GM23338 (cell line): ENCODE measurements around the gene DARS2. TPM values are rescaled to one million over a fixed set of nuclear protein-coding genes. Genes with fewer than 3 reads are reported as not detected.

Experiments
- ATAC-seq: fragments of 200-7000 bp; cut with Tn5 transposase; 3 replicates; pipeline ENCODE4 v1.9.1; 2020
- DNase-seq: peaks from one replicate; pipeline ENCODE4 v3.0.0-alpha.2; 2015; ENCODE audit warnings: low spot score
- H2AFZ ChIP-seq: fragments of 200-600 bp; sonication (generic); 2 replicates; pipeline ENCODE4 v1.8.0; 2016; ENCODE audit warnings: antibody characterized with exemption, mild to moderate bottlenecking, moderate library complexity
- H3F3A ChIP-seq: fragments of 200-600 bp; sonication (generic); replicated peaks from 2 replicates; pipeline ENCODE4 v1.8.0; 2017; ENCODE audit warnings: antibody characterized with exemption, mixed run types, low read depth
- H3K27ac ChIP-seq: fragments of 200-600 bp; sonication (generic); 2 replicates; pipeline ENCODE4 v1.6.1; 2016; ENCODE audit warnings: low read depth
- H3K27me3 ChIP-seq: fragments of 200-600 bp; sonication (generic); 2 replicates; pipeline ENCODE4 v1.8.0; 2016; ENCODE audit warnings: mild to moderate bottlenecking, mixed run types, moderate library complexity; ENCODE audit not compliant: insufficient read depth
- H3K36me3 ChIP-seq: fragments of 200-600 bp; sonication (generic); 2 replicates; pipeline ENCODE4 v1.8.0; 2016; ENCODE audit warnings: mild to moderate bottlenecking; ENCODE audit not compliant: insufficient read depth
- H3K4me1 ChIP-seq: fragments of 200-600 bp; sonication (generic); 2 replicates; pipeline ENCODE4 v1.8.0; 2016; ENCODE audit warnings: mild to moderate bottlenecking, moderate library complexity; ENCODE audit not compliant: insufficient read depth
- H3K4me2 ChIP-seq: fragments of 200-600 bp; sonication (generic); 2 replicates; pipeline ENCODE4 v1.7.1; 2017; ENCODE audit warnings: mixed run types
- H3K4me3 ChIP-seq: fragments of 200-600 bp; sonication (generic); 2 replicates; pipeline ENCODE4 v1.6.1; 2016; ENCODE audit warnings: mixed run types
- H3K79me2 ChIP-seq: fragments of 200-600 bp; sonication (generic); replicated peaks from 2 replicates; pipeline ENCODE4 v1.8.0; 2017; ENCODE audit warnings: mild to moderate bottlenecking; ENCODE audit not compliant: insufficient read depth
- H3K9me2 ChIP-seq: fragments of 200-600 bp; sonication (generic); 2 replicates; pipeline ENCODE4 v1.8.0; 2017; ENCODE audit not compliant: insufficient read depth
- H4K20me1 ChIP-seq: fragments of 200-600 bp; sonication (generic); replicated peaks from 2 replicates; pipeline ENCODE4 v1.8.0; 2017; ENCODE audit warnings: mild to moderate bottlenecking; ENCODE audit not compliant: insufficient read depth
- H3K27ac Mint-ChIP-seq: 2 replicates; pipeline ENCODE4 v1.8.0; 2020; ENCODE audit warnings: inconsistent platforms, mild to moderate bottlenecking, moderate library complexity, mixed read lengths
- H3K27me3 Mint-ChIP-seq: 3 replicates; pipeline ENCODE4 v1.8.0; 2022; ENCODE audit warnings: low read depth, mild to moderate bottlenecking, moderate library complexity, mixed read lengths, inconsistent platforms; ENCODE audit not compliant: insufficient read depth, poor library complexity
- H3K36me3 Mint-ChIP-seq: 3 replicates; pipeline ENCODE4 v1.8.0; 2021; ENCODE audit warnings: low read depth, mild to moderate bottlenecking, inconsistent platforms, moderate library complexity, mixed read lengths
- H3K4me1 Mint-ChIP-seq: 3 replicates; pipeline ENCODE4 v1.8.0; 2020; ENCODE audit warnings: mild to moderate bottlenecking, inconsistent platforms, mixed read lengths
- H3K4me3 Mint-ChIP-seq: 3 replicates; pipeline ENCODE4 v1.8.0; 2021; ENCODE audit warnings: moderate library complexity, mild to moderate bottlenecking, inconsistent platforms, mixed read lengths
- H3K9me3 Mint-ChIP-seq: 3 replicates; pipeline ENCODE4 v1.8.0; 2020; ENCODE audit warnings: moderate library complexity, mild to moderate bottlenecking, inconsistent platforms, mixed read lengths
- CREB1 ChIP-seq: fragments of 250-450 bp; sonication (Bioruptor Pico); IDR thresholded peaks from 2 replicates; pipeline ENCODE4 v1.5.0; 2020; ENCODE audit warnings: low read depth, mild to moderate bottlenecking, moderate library complexity
- EZH2 ChIP-seq: fragments of 200-600 bp; sonication (generic); IDR thresholded peaks from one replicate; pipeline ENCODE4 v1.8.0; 2017; ENCODE audit warnings: antibody characterized with exemption, mild to moderate bottlenecking, low read depth; ENCODE audit not compliant: unreplicated experiment
- EZH2phosphoT487 ChIP-seq: fragments of 200-600 bp; sonication (generic); IDR thresholded peaks from one replicate; pipeline ENCODE4 v1.8.1; 2018; ENCODE audit warnings: antibody characterized with exemption; ENCODE audit not compliant: unreplicated experiment
- JUNB ChIP-seq: IDR thresholded peaks from one replicate; pipeline ENCODE4 v1.6.1; 2016; ENCODE audit warnings: antibody characterized with exemption; ENCODE audit not compliant: unreplicated experiment
- POLR2AphosphoS5 ChIP-seq: IDR thresholded peaks from 2 replicates; pipeline ENCODE4 v1.6.1; 2016; ENCODE audit warnings: antibody characterized with exemption, low read depth
- STAT1 ChIP-seq: IDR thresholded peaks from one replicate; pipeline ENCODE4 v1.6.1; 2016; ENCODE audit warnings: antibody characterized with exemption; ENCODE audit not compliant: unreplicated experiment
- ZNF114 ChIP-seq: fragments of 250-450 bp; sonication (Bioruptor Pico); IDR thresholded peaks from 2 replicates; pipeline ENCODE4 v1.5.0; 2020; ENCODE audit warnings: mild to moderate bottlenecking, moderate library complexity
- ZNF331 ChIP-seq: fragments of 250-450 bp; sonication (Bioruptor Pico); IDR thresholded peaks from 2 replicates; pipeline ENCODE4 v1.5.0; 2020; ENCODE audit warnings: low read depth, mild to moderate bottlenecking, moderate library complexity
- polyA plus RNA-seq: library from polyadenylated mRNA; unstranded; fragments of >200 nt; fragmentation: Nextera tagmentation; extraction: Ambion mirVana; gene quantifications from 2 replicates; pipeline ENCODE4 v1.2.1, GENCODE V29; 2016
- total RNA-seq: library from RNA; depleted of rRNA; stranded (reverse); fragments of >200 nt; shearing (Covaris generic); gene quantifications from 2 replicates; pipeline ENCODE4 v1.2.3, GENCODE V29; 2014
- TF ChIP-seq, protein P1 (sequence below): IDR thresholded peaks from 2 replicates; pipeline ENCODE4 v1.6.1; 2016; ENCODE audit warnings: antibody characterized with exemption
- TF ChIP-seq, protein P2 (sequence below): fragments of 250-450 bp; sonication (Bioruptor Pico); IDR thresholded peaks from 2 replicates; pipeline ENCODE4 v1.5.0; 2020; ENCODE audit warnings: mild to moderate bottlenecking, moderate library complexity

The DARS2 gene
- total and polyA plus RNA-seq, 2 experiments from 2014 or later = 18.1 to 41.1 TPM

DNA sequence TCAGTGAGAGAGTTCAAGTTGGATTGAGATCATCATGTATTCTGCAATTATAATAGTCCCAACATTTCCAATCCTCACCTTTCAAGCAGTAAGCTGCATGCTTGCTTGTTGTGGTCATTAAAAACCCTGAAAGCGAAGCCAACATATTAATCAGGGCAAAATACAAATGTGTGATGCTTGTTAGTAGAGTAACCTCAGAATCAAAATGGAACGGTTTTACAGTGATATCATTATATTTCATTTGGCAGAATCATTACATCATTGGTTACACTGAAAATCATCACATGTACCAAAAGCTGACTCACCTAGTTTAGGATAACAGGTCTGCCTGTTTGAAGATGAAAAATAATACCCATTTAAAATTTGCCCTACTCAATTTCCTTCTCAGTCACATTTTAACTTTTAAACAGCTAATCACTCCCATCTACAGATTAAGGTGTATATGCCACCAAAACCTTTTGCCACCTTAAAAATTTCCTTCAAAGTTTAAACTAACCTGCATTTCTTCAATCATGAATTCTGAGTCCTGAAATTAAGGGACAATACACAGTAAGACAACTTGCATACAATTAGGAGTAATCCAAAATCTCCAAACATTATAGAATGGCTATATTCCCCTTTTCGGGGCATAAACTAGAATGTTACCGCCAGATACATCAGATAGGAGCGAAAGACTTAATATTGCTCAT is 39.9 kb downstream of the DARS2 start (continued):
- TF ChIP-seq, protein P1, sequence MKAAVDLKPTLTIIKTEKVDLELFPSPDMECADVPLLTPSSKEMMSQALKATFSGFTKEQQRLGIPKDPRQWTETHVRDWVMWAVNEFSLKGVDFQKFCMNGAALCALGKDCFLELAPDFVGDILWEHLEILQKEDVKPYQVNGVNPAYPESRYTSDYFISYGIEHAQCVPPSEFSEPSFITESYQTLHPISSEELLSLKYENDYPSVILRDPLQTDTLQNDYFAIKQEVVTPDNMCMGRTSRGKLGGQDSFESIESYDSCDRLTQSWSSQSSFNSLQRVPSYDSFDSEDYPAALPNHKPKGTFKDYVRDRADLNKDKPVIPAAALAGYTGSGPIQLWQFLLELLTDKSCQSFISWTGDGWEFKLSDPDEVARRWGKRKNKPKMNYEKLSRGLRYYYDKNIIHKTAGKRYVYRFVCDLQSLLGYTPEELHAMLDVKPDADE = no peak
- TF ChIP-seq POLR2AphosphoS5 = no peak
- no peak for TF ChIP-seq CREB1 (CRISPR knock-in tag)

DNA sequence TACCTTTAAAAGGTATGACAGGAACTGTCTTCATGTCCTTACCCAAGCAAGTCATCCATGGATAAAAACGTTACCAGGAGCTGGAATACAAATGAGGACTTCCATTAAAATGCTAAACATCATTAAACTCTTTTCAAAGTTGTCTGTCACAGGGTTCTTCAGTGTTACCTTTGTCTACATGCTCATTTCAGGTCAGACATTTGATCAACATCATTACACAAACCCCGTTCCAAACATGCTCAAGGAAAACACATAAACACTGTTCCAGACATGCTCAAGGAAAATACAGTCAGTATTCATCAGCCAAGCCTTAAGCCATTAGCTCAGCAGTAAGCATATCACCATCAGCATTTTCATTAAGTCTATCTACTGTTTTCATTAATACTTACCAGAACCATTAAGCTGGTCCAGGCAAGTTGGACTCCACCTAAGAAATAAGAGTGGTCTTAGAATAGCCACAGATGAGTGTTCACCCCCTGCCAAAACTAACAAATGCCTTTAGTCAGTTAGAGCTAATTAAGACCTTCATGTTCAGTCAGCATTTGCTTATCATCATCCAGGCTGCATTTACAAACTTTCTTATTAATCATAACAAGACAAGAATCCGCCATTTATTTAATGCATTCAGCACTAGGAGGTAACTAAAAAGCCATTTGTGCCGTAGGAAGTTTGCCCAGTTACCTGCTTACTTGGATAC is 41.1 kb downstream of the DARS2 start:
- TF ChIP-seq ZNF331 (CRISPR knock-in tag) = 0 out of 2 replicates have a peak, but pooled peaks have one; percentile 26
- no peak for TF ChIP-seq ZNF114 (CRISPR knock-in tag)
- TF ChIP-seq POLR2AphosphoS5 = peak; percentile 56; the same call in 1 of the 2 replicates
- Histone ChIP-seq H3K27ac (peak overlapping the region; percentile 96), H3K4me3 (peak overlapping the region; percentile 90), H4K20me1 (peaks cover 16% of the 10 kb centered on the region), H3K9me2 (no peaks in the 10 kb centered on the region), H3K27me3 (no peaks in the 10 kb centered on the region), H2AFZ (no peak overlapping the region), H3K4me2 (peak overlapping the region; percentile 87), H3F3A (peaks cover 71% of the 10 kb centered on the region), H3K36me3 (peaks cover 39% of the 10 kb centered on the region), H3K79me2 (peaks cover 45% of the 10 kb centered on the region), H3K4me1 (peaks cover 35% of the 10 kb centered on the region)
- H3K27me3 Mint-ChIP-seq = peaks cover 57% of the 10 kb centered on the region
- DNase-seq (no peak), ATAC-seq (no peak)
- H3K36me3 Mint-ChIP-seq = peaks cover 74% of the 10 kb centered on the region
- peaks cover 13% of the 10 kb centered on the region; the same call in 2 of the 3 replicates for H3K9me3 Mint-ChIP-seq
- peak overlapping the region; percentile 100 for H3K27ac Mint-ChIP-seq
- H3K4me1 Mint-ChIP-seq = peaks cover 33% of the 10 kb centered on the region
- H3K4me3 Mint-ChIP-seq = peak overlapping the region; percentile 100

- Mint-ChIP-seq H3K36me3 (peaks cover 74% of the 10 kb centered on the region), H3K4me1 (peaks cover 40% of the 10 kb centered on the region), H3K27ac (peak overlapping the region; percentile 100), H3K4me3 (peak overlapping the region; percentile 100), H3K27me3 (peaks cover 50% of the 10 kb centered on the region), H3K9me3 (peaks cover 13% of the 10 kb centered on the region; the same call in 2 of the 3 replicates)
- H2AFZ ChIP-seq = no peak overlapping the region
- no peaks in the 10 kb centered on the region for H3K9me2 ChIP-seq
- H3K27ac ChIP-seq = peak overlapping the region; percentile 96
- peaks cover 42% of the 10 kb centered on the region for H3K36me3 ChIP-seq
- peaks cover 54% of the 10 kb centered on the region for H3K79me2 ChIP-seq
- H3K4me1 ChIP-seq = peaks cover 35% of the 10 kb centered on the region
- H3F3A ChIP-seq = peaks cover 66% of the 10 kb centered on the region
- DNase-seq (no peak), ATAC-seq (no peak)
- peak overlapping the region; percentile 87 for H3K4me2 ChIP-seq
- peaks cover 16% of the 10 kb centered on the region for H4K20me1 ChIP-seq
- TF ChIP-seq STAT1 (no peak), JUNB (no peak), EZH2 (no peak), ZNF331 (CRISPR knock-in tag) (no peak), CREB1 (CRISPR knock-in tag) (no peak), POLR2AphosphoS5 (peak; percentile 7; the same call in 1 of the 2 replicates), EZH2phosphoT487 (no peak)
- TF ChIP-seq, protein P2, sequence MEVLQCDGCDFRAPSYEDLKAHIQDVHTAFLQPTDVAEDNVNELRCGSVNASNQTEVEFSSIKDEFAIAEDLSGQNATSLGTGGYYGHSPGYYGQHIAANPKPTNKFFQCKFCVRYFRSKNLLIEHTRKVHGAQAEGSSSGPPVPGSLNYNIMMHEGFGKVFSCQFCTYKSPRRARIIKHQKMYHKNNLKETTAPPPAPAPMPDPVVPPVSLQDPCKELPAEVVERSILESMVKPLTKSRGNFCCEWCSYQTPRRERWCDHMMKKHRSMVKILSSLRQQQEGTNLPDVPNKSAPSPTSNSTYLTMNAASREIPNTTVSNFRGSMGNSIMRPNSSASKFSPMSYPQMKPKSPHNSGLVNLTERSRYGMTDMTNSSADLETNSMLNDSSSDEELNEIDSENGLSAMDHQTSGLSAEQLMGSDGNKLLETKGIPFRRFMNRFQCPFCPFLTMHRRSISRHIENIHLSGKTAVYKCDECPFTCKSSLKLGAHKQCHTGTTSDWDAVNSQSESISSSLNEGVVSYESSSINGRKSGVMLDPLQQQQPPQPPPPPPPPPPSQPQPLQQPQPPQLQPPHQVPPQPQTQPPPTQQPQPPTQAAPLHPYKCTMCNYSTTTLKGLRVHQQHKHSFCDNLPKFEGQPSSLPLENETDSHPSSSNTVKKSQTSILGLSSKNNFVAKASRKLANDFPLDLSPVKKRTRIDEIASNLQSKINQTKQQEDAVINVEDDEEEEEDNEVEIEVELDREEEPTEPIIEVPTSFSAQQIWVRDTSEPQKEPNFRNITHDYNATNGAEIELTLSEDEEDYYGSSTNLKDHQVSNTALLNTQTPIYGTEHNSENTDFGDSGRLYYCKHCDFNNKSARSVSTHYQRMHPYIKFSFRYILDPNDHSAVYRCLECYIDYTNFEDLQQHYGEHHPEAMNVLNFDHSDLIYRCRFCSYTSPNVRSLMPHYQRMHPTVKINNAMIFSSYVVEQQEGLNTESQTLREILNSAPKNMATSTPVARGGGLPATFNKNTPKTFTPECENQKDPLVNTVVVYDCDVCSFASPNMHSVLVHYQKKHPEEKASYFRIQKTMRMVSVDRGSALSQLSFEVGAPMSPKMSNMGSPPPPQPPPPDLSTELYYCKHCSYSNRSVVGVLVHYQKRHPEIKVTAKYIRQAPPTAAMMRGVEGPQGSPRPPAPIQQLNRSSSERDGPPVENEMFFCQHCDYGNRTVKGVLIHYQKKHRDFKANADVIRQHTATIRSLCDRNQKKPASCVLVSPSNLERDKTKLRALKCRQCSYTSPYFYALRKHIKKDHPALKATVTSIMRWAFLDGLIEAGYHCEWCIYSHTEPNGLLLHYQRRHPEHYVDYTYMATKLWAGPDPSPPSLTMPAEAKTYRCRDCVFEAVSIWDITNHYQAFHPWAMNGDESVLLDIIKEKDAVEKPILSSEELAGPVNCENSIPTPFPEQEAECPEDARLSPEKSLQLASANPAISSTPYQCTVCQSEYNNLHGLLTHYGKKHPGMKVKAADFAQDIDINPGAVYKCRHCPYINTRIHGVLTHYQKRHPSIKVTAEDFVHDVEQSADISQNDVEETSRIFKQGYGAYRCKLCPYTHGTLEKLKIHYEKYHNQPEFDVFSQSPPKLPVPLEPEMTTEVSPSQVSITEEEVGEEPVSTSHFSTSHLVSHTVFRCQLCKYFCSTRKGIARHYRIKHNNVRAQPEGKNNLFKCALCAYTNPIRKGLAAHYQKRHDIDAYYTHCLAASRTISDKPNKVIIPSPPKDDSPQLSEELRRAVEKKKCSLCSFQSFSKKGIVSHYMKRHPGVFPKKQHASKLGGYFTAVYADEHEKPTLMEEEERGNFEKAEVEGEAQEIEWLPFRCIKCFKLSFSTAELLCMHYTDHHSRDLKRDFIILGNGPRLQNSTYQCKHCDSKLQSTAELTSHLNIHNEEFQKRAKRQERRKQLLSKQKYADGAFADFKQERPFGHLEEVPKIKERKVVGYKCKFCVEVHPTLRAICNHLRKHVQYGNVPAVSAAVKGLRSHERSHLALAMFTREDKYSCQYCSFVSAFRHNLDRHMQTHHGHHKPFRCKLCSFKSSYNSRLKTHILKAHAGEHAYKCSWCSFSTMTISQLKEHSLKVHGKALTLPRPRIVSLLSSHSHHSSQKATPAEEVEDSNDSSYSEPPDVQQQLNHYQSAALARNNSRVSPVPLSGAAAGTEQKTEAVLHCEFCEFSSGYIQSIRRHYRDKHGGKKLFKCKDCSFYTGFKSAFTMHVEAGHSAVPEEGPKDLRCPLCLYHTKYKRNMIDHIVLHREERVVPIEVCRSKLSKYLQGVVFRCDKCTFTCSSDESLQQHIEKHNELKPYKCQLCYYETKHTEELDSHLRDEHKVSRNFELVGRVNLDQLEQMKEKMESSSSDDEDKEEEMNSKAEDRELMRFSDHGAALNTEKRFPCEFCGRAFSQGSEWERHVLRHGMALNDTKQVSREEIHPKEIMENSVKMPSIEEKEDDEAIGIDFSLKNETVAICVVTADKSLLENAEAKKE (CRISPR knock-in tag) = no peak
- H3K27me3 ChIP-seq = no peaks in the 10 kb centered on the region
- peak overlapping the region; percentile 90 for H3K4me3 ChIP-seq
Measured at GRCh38 chr1:173866413-173867115, 42.1 kb downstream of the DARS2 start.
